ENCODE measurements around the gene MARCHF6. TPM values are rescaled to one million over a fixed set of nuclear protein-coding genes. Genes with fewer than 3 reads are reported as not detected.

MARCHF6 gene
- total and polyA plus RNA-seq, 9 of the 15 experiments (the other 6 are each of a cell fraction or from before 2014, with no cell fraction given), result 74.1 to 456 (median 116) TPM

DNA sequence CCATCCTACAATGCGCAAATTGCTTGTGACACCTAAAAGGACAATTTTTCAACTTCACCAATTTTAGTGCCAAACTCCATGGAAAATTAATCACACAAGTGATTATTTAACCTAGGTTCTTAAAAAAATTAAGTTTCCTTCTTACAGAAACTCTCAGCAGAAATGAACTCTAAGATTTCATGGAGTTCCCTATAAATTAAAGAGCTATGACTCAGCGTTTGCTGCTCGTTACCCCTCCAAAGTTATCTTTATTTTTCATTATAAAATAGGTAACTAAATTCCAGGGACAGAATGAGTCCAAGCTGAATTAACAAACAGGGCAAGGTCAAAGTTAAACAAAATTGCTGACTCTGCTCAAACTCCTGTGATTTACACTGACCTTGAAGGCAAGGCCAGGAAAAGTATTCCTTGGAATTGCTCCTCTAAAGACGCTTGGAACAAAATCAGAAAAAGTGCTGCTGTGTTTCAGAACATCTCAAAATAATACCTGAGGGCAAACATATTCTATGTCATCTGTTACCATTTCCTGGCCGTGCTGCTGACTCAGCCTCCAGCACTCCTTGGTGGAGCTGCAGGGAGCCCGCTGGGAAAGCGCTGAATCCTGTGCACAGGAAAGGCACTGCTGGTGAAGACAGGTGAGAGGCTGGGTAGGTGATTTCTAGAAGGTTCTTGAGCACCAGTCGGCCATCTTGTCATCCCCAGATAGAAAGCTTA lies 43.3 kb upstream of the MARCHF6 start (continued):
- TF ChIP-seq, protein P1, sequence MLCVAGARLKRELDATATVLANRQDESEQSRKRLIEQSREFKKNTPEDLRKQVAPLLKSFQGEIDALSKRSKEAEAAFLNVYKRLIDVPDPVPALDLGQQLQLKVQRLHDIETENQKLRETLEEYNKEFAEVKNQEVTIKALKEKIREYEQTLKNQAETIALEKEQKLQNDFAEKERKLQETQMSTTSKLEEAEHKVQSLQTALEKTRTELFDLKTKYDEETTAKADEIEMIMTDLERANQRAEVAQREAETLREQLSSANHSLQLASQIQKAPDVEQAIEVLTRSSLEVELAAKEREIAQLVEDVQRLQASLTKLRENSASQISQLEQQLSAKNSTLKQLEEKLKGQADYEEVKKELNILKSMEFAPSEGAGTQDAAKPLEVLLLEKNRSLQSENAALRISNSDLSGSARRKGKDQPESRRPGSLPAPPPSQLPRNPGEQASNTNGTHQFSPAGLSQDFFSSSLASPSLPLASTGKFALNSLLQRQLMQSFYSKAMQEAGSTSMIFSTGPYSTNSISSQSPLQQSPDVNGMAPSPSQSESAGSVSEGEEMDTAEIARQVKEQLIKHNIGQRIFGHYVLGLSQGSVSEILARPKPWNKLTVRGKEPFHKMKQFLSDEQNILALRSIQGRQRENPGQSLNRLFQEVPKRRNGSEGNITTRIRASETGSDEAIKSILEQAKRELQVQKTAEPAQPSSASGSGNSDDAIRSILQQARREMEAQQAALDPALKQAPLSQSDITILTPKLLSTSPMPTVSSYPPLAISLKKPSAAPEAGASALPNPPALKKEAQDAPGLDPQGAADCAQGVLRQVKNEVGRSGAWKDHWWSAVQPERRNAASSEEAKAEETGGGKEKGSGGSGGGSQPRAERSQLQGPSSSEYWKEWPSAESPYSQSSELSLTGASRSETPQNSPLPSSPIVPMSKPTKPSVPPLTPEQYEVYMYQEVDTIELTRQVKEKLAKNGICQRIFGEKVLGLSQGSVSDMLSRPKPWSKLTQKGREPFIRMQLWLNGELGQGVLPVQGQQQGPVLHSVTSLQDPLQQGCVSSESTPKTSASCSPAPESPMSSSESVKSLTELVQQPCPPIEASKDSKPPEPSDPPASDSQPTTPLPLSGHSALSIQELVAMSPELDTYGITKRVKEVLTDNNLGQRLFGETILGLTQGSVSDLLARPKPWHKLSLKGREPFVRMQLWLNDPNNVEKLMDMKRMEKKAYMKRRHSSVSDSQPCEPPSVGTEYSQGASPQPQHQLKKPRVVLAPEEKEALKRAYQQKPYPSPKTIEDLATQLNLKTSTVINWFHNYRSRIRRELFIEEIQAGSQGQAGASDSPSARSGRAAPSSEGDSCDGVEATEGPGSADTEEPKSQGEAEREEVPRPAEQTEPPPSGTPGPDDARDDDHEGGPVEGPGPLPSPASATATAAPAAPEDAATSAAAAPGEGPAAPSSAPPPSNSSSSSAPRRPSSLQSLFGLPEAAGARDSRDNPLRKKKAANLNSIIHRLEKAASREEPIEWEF (CRISPR knock-in tag; IDR thresholded peaks at IDR 0.05), result no peak
- no peak for TF ChIP-seq ZNF175 (CRISPR knock-in tag; IDR thresholded peaks at IDR 0.05; ENCODE audit: low read depth)
- TF ChIP-seq, protein P2, sequence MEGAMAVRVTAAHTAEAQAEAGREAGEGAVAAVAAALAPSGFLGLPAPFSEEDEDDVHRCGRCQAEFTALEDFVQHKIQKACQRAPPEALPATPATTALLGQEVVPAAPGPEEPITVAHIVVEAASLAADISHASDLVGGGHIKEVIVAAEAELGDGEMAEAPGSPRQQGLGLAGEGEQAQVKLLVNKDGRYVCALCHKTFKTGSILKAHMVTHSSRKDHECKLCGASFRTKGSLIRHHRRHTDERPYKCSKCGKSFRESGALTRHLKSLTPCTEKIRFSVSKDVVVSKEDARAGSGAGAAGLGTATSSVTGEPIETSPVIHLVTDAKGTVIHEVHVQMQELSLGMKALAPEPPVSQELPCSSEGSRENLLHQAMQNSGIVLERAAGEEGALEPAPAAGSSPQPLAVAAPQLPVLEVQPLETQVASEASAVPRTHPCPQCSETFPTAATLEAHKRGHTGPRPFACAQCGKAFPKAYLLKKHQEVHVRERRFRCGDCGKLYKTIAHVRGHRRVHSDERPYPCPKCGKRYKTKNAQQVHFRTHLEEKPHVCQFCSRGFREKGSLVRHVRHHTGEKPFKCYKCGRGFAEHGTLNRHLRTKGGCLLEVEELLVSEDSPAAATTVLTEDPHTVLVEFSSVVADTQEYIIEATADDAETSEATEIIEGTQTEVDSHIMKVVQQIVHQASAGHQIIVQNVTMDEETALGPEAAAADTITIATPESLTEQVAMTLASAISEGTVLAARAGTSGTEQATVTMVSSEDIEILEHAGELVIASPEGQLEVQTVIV (CRISPR knock-in tag; IDR thresholded peaks at IDR 0.05; ENCODE audit: borderline replicate concordance), result no peak
- TF ChIP-seq, protein P3, sequence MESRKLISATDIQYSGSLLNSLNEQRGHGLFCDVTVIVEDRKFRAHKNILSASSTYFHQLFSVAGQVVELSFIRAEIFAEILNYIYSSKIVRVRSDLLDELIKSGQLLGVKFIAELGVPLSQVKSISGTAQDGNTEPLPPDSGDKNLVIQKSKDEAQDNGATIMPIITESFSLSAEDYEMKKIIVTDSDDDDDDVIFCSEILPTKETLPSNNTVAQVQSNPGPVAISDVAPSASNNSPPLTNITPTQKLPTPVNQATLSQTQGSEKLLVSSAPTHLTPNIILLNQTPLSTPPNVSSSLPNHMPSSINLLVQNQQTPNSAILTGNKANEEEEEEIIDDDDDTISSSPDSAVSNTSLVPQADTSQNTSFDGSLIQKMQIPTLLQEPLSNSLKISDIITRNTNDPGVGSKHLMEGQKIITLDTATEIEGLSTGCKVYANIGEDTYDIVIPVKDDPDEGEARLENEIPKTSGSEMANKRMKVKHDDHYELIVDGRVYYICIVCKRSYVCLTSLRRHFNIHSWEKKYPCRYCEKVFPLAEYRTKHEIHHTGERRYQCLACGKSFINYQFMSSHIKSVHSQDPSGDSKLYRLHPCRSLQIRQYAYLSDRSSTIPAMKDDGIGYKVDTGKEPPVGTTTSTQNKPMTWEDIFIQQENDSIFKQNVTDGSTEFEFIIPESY (CRISPR knock-in tag; IDR thresholded peaks at IDR 0.05), result peak; percentile 77; the same call in 1 of the 2 replicates
- TF ChIP-seq MBD2 (IDR thresholded peaks at IDR 0.05; ENCODE audit: borderline replicate concordance, low read depth), result no peak
- TF ChIP-seq SMARCA4 (IDR thresholded peaks at IDR 0.05), result 0 out of 2 replicates have a peak, but pooled peaks have one; percentile 29
- peak; percentile 97 for TF ChIP-seq MAFK (IDR thresholded peaks at IDR 0.05; ENCODE audit: low read length)
- peak; percentile 99 for TF ChIP-seq MAFF (IDR thresholded peaks at IDR 0.05; ENCODE audit: low read length)
- TF ChIP-seq, protein P4, sequence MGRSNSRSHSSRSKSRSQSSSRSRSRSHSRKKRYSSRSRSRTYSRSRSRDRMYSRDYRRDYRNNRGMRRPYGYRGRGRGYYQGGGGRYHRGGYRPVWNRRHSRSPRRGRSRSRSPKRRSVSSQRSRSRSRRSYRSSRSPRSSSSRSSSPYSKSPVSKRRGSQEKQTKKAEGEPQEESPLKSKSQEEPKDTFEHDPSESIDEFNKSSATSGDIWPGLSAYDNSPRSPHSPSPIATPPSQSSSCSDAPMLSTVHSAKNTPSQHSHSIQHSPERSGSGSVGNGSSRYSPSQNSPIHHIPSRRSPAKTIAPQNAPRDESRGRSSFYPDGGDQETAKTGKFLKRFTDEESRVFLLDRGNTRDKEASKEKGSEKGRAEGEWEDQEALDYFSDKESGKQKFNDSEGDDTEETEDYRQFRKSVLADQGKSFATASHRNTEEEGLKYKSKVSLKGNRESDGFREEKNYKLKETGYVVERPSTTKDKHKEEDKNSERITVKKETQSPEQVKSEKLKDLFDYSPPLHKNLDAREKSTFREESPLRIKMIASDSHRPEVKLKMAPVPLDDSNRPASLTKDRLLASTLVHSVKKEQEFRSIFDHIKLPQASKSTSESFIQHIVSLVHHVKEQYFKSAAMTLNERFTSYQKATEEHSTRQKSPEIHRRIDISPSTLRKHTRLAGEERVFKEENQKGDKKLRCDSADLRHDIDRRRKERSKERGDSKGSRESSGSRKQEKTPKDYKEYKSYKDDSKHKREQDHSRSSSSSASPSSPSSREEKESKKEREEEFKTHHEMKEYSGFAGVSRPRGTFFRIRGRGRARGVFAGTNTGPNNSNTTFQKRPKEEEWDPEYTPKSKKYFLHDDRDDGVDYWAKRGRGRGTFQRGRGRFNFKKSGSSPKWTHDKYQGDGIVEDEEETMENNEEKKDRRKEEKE (IDR thresholded peaks at IDR 0.05; ENCODE audit: borderline replicate concordance in 1 of 2, control insufficient read depth in 1 of 2, low read depth in 2 of 2, low read length in 1 of 2), result no peak
- no peak for TF ChIP-seq XRCC5 (IDR thresholded peaks at IDR 0.05; ENCODE audit: low read depth, low read length)
- TF ChIP-seq, protein P5, sequence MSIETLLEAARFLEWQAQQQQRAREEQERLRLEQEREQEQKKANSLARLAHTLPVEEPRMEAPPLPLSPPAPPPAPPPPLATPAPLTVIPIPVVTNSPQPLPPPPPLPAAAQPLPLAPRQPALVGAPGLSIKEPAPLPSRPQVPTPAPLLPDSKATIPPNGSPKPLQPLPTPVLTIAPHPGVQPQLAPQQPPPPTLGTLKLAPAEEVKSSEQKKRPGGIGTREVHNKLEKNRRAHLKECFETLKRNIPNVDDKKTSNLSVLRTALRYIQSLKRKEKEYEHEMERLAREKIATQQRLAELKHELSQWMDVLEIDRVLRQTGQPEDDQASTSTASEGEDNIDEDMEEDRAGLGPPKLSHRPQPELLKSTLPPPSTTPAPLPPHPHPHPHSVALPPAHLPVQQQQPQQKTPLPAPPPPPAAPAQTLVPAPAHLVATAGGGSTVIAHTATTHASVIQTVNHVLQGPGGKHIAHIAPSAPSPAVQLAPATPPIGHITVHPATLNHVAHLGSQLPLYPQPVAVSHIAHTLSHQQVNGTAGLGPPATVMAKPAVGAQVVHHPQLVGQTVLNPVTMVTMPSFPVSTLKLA (conservative IDR thresholded peaks at IDR 0.05), result peak in 1 of 2 experiments; percentile 4; a peak in 1 of 4 replicates
